IMR-90 (cell line): Measurements from ENCODE around the gene CRYBA1.

Experiments
- BHLHE40 ChIP-seq: fragments of 150-350 bp; IDR thresholded peaks from 2 replicates; pipeline ENCODE4 v1.6.1; 2016; ENCODE audit warnings: mild to moderate bottlenecking, low read depth, low read length
- CEBPB ChIP-seq: IDR thresholded peaks from 2 replicates; pipeline ENCODE4 v1.6.1; 2012; ENCODE audit warnings: low read depth, low read length, improper control_type of control experiment
- CHD1 ChIP-seq: IDR thresholded peaks from 2 replicates; pipeline ENCODE4 v1.6.1; 2012; ENCODE audit warnings: low read depth, low read length, improper control_type of control experiment
- CTCF ChIP-seq: conservative IDR thresholded peaks from 2 replicates; pipeline ENCODE4 v1.5.1; 2012; ENCODE audit warnings: mild to moderate bottlenecking, low read depth, low read length, improper control_type of control experiment
- MAFK ChIP-seq: IDR thresholded peaks from 2 replicates; pipeline ENCODE4 v1.6.1; 2012; ENCODE audit warnings: low read depth, low read length, improper control_type of control experiment
- MAZ ChIP-seq: IDR thresholded peaks from 2 replicates; pipeline ENCODE4 v1.6.1; 2012; ENCODE audit warnings: low read depth, mild to moderate bottlenecking, low read length, improper control_type of control experiment, moderate library complexity, borderline replicate concordance
- MXI1 ChIP-seq: IDR thresholded peaks from 2 replicates; pipeline ENCODE4 v1.6.1; 2012; ENCODE audit warnings: low read depth, mild to moderate bottlenecking, low read length, moderate library complexity, borderline replicate concordance
- POLR2A ChIP-seq: IDR thresholded peaks from 2 replicates; pipeline ENCODE4 v1.6.1; 2012; ENCODE audit warnings: mild to moderate bottlenecking, low read depth, low read length
- RAD21 ChIP-seq: IDR thresholded peaks from 2 replicates; pipeline ENCODE4 v1.6.1; 2012; ENCODE audit warnings: low read length, improper control_type of control experiment
- RFX5 ChIP-seq: IDR thresholded peaks from 2 replicates; pipeline ENCODE4 v1.8.0; 2012; ENCODE audit warnings: low read depth, mild to moderate bottlenecking, low read length, moderate library complexity
- SMC3 ChIP-seq: fragments of 150-350 bp; IDR thresholded peaks from 2 replicates; pipeline ENCODE4 v1.6.1; 2016; ENCODE audit warnings: low read depth, mild to moderate bottlenecking, antibody characterized with exemption, low read length, moderate library complexity

DNA sequence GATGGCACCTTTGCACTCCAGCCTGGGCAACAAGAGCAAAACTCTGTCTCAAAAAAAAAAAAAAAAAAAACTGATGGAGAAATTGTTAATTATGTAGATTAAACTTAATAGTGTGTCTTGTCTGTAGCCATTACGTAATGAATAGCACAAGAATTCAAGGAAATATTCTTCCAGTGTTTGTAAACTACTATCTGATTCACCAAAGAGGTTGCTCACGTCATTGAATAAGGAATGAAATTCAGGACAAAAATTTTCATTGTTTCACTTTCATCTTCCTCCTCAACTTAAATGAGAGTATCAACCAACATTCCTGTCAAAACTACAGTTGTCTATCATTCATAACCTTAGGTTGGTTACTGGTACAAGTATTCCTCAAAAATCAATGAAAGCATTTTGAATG lies 35.8 kb upstream of the CRYBA1 start:
- TF ChIP-seq CTCF (no peak), RFX5 (no peak), POLR2A (no peak), RAD21 (no peak), CEBPB (peak; percentile 79), SMC3 (no peak), MXI1 (no peak), MAZ (no peak), BHLHE40 (no peak), MAFK (no peak), CHD1 (no peak)
